NT2/D1 (cell line): Measurements from ENCODE around the gene CNGA3.

Experiments
- SUZ12 ChIP-seq: IDR thresholded peaks from 2 replicates; pipeline ENCODE4 v1.6.1; 2011; ENCODE audit not compliant: insufficient read length, insufficient read depth; ENCODE audit errors: extremely low read depth
- YY1 ChIP-seq: IDR thresholded peaks from 2 replicates; pipeline ENCODE4 v1.6.1; 2011; ENCODE audit not compliant: insufficient read length, insufficient read depth
- ZNF274 ChIP-seq: IDR thresholded peaks from 2 replicates; pipeline ENCODE4 v1.6.1; 2011; ENCODE audit warnings: mild to moderate bottlenecking, low read depth, low read length

DNA sequence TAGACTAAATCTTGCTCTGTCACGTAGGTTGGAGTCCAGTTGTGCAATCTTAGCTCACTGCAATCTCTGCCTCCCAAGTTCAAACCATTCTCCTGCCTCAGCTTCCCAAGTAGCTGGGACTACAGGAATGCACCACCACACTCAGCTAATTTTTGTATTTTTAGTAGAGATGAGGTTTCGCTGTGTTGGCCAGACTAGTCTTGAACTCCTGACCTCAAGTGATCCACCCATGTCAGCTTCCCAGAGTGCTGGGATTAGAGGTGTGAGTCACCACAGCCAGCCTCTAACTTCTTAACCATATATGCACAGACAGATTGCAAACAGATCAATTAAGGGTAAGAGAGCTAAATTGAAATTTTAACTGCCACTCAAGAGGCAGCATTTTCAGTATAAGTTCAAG is 22.1 kb upstream of the CNGA3 start:
- TF ChIP-seq ZNF274 (no peak), YY1 (no peak), SUZ12 (no peak)
